NCI-H2196 treated with DMSO at 0.1 percent for 48 hours (cell line): ENCODE data around the gene GALNT2.

Experiments used
- DNase-seq: peaks from one replicate; lab custom pipeline; 2025; ENCODE audit not compliant: unreplicated experiment; lab: John Stamatoyannopoulos, UW

GALNT2 gene

GRCh38 chr1:230268371-230269170 is 201.5 kb downstream of the GALNT2 start:
- DNase-seq = peak; percentile 46

DNA sequence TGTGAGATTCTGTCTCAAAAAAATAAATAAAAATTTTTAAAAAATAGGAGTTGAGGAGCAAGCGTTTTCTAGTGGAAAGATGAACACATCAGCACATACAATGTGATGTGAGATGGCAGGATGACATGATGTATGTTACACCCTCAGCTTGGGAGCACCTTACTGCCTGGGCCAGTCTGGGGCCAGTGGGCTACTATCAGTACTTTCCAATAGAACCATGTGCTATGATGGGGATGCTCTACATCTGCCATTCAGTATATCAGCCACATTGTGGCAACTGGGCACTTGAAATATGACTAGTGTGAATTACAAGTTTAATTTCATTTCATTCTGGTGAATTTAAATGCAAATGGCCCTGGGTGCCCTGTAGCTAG is 203.1 kb downstream of the GALNT2 start:
- no peak for DNase-seq

DNA sequence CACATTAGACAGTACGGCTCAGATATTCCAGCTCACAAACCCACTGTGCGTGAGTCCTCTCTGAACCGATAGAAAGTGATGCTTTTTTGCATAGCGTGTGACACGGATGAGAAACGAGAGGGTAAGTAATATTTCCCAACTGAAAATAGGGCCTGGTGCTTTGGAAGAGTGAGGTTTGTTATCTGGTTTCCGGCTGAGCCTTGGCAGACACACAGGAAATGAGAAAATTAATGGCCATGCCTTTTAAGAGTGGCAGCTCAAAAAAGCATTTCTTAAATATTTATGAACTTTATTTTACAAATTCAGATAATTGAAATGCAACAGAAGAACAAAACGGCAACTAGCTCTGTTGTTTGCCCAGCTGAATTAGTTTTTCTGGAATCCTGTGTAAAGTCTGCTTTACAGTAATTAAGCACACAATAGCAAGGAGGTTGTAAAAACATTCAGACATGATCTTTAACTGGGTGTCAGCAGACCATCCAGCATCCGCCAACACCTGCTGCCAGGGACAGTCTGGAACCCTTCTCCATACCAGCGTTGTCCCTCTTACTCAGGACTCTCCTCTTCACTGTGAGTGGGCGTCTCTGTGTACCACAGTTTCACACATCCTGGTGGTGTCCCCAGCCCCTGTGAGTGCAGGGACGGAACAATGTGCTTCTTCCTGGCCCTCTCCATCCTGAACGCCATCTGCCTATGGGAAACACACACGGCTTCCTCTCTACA is 203.7 kb downstream of the GALNT2 start:
- peak; percentile 62 for DNase-seq

DNA sequence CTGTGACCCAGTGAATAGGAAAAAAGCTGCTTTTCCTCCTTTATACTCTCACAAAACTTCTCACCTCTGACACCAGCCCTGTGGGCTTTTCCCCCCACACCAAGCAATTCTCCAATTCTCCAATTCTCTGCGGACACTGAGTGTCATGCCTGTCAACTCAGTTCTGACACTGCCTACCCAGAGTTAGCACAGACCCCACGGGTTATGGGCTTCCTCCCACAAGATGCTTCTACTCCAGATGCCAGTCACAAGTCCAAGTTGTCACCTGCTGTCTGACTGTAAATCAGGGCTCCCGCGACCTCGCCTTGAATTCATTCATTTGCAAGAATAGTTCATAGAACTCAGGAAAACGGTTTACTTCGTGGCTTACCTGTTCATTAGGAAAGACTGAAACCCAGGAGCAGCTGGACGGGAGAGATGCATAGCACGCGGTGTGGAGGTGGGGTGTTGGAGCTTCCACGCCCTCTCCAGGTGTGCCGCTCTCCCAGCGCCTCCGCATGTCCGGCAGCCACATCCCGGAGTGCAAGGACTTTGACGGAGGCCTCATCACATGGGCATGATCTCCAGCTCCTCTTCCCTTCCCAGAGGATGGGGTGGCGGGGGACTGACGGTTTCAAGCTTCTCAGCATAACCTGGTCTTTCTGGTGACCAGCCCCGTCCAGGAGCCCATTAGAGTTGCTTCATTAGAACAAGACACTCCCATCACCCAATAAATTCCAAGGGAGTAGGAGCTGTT is 204.4 kb downstream of the GALNT2 start:
- no peak for DNase-seq

DNA sequence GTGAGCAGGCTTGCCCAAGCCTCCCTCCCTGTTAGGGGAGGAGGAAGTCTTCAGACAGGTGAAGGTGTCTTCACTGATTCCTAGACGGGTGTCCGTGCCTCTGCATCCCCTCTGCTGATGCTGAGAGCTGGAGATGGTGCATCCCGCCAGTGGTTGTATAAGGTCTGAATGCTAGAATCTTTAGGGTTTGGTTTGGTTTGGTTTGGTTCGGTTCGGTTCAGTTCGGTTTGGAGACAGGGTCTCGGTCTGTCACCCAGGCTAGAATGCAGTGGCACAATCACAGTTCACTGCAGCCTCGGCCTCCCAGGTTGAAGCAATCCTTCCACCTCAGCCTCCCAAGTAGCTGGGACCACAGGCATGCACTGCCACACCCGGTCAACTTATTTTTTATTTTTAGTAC is 205.5 kb downstream of the GALNT2 start:
- DNase-seq = no peak

GRCh38 chr1:230273141-230273710 is 206.2 kb downstream of the GALNT2 start:
- no peak for DNase-seq

DNA sequence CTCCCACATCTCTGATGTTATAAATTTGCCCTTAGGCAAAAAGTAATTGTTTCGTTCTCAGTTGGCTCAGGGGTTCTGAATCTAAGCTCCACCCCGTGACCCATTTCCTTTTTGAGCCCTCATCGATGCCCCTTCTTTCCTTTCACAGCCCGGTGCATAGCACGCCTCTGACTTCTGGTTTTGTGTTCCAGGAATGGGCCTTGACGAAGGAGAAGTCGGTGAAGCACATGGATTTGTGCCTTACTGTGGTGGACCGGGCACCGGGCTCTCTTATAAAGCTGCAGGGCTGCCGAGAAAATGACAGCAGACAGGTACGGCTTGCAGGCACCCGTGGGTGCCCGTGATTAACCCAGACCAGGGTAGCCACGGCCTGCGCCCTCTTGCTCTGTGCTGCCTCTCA is 207.2 kb downstream of the GALNT2 start:
- DNase-seq = no peak

DNA sequence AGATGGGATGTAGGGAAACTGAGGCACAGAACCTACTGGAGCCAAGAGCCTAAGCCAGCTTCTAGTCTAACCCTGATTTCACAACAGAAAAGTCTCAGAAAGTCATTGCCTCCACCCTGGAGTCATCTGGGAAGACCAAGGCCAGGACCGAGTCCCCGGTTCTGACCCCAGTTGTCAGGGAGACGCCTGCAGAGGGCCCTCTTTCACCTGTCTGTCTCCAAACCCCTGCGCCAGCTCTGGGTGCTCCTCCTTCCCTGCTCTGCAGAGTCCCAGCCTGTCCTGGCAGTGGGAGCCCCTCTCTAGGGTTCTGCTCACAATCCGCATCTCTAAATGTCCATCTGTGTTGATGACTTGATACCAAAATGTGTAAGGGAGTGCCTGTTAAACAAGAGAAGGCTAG is 209.4 kb downstream of the GALNT2 start:
- no peak for DNase-seq

GRCh38 chr1:230277201-230278025 is 210.4 kb downstream of the GALNT2 start:
- DNase-seq = no peak

DNA sequence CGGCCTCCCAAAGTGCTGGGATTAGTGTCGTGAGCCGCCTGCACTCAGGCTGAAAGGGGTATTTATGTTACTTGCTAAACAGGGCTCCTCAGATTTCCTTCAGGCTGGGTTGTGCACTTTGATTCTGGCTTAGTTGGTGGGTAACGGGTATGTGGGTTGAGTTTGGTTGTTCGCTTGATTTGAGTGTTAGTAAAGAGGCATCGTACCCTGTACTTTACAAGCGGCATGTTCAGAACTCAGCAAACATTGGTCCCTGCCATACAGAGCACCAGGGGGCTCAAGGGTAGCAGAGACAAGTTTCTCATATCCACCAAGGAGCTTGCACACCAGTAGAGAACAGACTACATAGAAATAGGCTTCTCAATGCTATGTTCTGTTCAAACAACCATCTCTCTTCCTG is 211.3 kb downstream of the GALNT2 start:
- DNase-seq = no peak

- no peak for DNase-seq
These were observed 212.0 kb downstream of the GALNT2 start for GRCh38 chr1:230278871-230279582.

DNA sequence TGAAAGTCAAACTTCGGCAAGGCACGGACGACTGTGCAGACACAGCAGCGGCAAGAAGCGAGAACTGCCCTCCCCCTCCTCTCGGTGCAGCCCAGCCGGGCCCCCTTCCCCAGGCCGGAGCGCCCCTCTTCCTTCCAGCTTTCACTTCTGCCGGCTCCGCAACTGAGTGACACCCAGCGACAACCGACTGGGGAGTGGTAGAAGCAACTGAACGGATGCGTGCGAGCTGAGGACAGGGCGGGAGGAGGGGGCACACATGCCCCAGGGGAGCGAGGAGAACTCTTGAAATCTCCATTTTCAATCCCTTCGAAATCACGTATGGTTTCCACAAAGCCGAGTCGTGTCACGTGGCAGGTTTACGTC is 212.5 kb downstream of the GALNT2 start:
- DNase-seq = no peak

- DNase-seq = no peak
These were observed 213.2 kb downstream of the GALNT2 start for GRCh38 chr1:230280054-230280795.

DNA sequence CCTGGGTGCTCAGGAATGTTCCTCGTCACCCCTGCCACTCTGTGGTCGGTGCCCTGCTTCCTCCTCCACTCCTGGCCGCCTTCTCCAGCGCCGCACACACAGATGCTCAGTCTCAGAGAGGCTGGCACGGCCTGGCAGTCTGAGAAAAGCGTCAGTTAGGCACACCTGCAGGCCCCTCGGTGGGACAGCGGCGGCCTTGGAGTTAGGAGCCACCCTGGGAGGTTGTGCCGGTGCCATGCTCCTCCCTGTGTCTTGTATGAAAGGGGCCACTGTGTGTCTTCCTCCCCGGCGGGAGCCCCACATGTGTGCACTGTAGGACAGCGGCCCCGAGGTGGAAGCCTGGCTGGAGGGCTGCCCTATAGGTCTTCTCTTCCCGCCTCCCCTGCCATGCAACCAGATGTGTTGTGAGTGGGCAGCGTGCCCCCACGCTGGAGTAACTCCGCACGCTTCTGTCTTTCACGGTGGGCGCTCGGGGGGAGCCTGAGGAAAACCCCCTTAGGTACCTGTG is 213.9 kb downstream of the GALNT2 start:
- DNase-seq = no peak

GRCh38 chr1:230281556-230281955 is 214.5 kb downstream of the GALNT2 start:
- no peak for DNase-seq

DNA sequence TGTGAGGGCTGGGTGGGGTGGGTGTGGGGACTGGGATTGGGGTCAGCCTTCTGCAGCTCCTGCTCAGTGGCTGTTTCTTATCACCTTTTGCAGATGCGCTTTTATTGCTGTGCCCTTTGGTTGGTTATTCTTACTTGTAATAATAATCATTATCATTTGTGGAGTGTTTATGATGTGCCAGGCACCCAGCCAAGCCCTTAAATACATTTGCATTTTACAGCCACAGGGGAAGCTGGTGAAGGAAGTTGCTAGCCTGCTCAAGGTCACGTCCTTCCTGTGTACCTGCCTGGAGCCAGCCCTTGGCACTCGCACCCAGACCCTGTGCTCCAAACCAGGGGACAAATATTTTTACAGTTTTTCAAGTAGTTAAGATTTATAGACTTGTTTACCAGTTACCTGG is 215.1 kb downstream of the GALNT2 start:
- DNase-seq = no peak

GRCh38 chr1:230283678-230284077 is 216.6 kb downstream of the GALNT2 start:
- no peak for DNase-seq

DNA sequence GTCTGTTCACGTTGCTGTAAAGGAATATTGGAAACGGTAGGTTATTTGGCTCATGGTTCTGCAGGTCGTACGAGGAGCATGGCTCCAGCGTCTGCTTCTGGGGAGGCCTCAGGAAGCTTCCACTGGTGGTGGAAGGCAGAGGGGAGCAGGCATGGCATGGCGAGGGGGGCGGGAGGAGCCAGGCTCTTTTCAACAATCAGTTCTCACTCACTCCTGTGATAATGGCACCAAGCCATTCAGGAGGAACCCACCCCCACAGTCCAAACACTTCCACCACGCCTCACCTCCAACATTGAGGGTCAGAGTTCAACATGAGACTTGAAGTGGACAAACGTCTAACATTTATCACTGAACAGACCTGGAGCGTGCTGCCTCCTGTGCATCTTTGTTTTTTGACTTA is 217.9 kb downstream of the GALNT2 start:
- DNase-seq = no peak

DNA sequence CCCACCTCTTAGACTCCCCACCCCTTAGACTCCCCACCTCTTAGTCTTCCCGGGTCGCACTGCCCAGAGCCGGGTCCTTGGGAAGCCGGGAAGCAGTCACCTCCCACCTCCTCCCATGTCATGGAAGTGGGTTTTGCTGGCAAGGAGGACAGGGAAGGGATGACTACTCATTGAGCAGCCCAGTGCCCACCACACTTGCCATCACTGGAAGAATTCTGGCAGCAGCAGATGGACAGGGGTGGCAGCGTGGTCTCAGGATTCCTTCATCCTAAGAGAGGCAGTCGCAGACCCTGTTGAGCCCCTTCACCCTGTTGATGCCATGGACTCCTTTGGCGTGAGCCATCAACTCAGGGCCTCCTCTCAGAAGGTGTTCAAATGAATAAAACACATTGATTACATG is 218.3 kb downstream of the GALNT2 start:
- no peak for DNase-seq
